H9 (cell line): Measurements from ENCODE around the gene SYDE2. TPM values are rescaled to one million over a fixed set of nuclear protein-coding genes. Genes with fewer than 3 reads are reported as not detected.
A peak's percentile ranks its signal among the peaks of the same experiment; 100 is the strongest.

Source experiments
- DNase-seq: peaks from one replicate; pipeline ENCODE4 v3.0.0-alpha.2; 2017
- H2AFZ ChIP-seq: one replicate; pipeline ENCODE4 v1.6.1; 2013; ENCODE audit warnings: mild to moderate bottlenecking, low read length, control low read depth, moderate library complexity
- H2AK5ac ChIP-seq: 2 replicates; pipeline ENCODE4 v1.6.1; 2013; ENCODE audit warnings: low read length, control low read depth, mixed read lengths; ENCODE audit not compliant: insufficient read length
- H2BK120ac ChIP-seq: one replicate; pipeline ENCODE4 v1.6.1; 2013; ENCODE audit warnings: low read depth, mild to moderate bottlenecking, low read length, control low read depth, inconsistent platforms; ENCODE audit not compliant: poor library complexity, severe bottlenecking
- H2BK12ac ChIP-seq: 2 replicates; pipeline ENCODE4 v1.6.1; 2013; ENCODE audit warnings: low read length, control low read depth, mixed read lengths, low read depth; ENCODE audit not compliant: insufficient read length
- H2BK15ac ChIP-seq: 2 replicates; pipeline ENCODE4 v1.6.1; 2013; ENCODE audit warnings: low read depth, low read length, control low read depth
- H2BK20ac ChIP-seq: one replicate; pipeline ENCODE4 v1.6.1; 2013; ENCODE audit warnings: low read depth, mild to moderate bottlenecking, low read length, control low read depth, inconsistent platforms; ENCODE audit not compliant: poor library complexity, severe bottlenecking
- H2BK5ac ChIP-seq: 2 replicates; pipeline ENCODE4 v1.6.1; 2013; ENCODE audit warnings: low read length, control low read depth, mixed read lengths; ENCODE audit not compliant: insufficient read length
- H3K14ac ChIP-seq: 2 replicates; pipeline ENCODE4 v1.6.1; 2013; ENCODE audit warnings: low read length, control low read depth; ENCODE audit not compliant: insufficient read depth
- H3K18ac ChIP-seq: 2 replicates; pipeline ENCODE4 v1.6.1; 2013; ENCODE audit warnings: low read depth, mild to moderate bottlenecking, mixed read lengths, low read length, control low read depth; ENCODE audit not compliant: insufficient read length
- H3K23ac ChIP-seq: 2 replicates; pipeline ENCODE4 v1.6.1; 2013; ENCODE audit warnings: low read length, control low read depth, mixed read lengths, low read depth; ENCODE audit not compliant: insufficient read length
- H3K23me2 ChIP-seq: 2 replicates; pipeline ENCODE4 v1.6.1; 2013; ENCODE audit warnings: low read depth, mild to moderate bottlenecking, mixed read lengths, low read length, control low read depth; ENCODE audit not compliant: insufficient read length, poor library complexity, severe bottlenecking
- H3K27ac ChIP-seq: 2 replicates; pipeline ENCODE4 v1.5.1; 2013; ENCODE audit warnings: low read length, control low read depth, mixed read lengths, low read depth; ENCODE audit not compliant: insufficient read length
- H3K27me3 ChIP-seq: 2 replicates; pipeline ENCODE4 v1.6.1; 2013; ENCODE audit warnings: low read length, control low read depth, inconsistent platforms; ENCODE audit not compliant: insufficient read depth
- H3K4ac ChIP-seq: 2 replicates; pipeline ENCODE4 v1.6.1; 2013; ENCODE audit warnings: low read depth, mild to moderate bottlenecking, control low read depth, inconsistent platforms, low read length, moderate library complexity
- H3K4me1 ChIP-seq: 2 replicates; pipeline ENCODE4 v1.6.1; 2013; ENCODE audit warnings: low read length, control low read depth, inconsistent platforms; ENCODE audit not compliant: insufficient read depth
- H3K4me2 ChIP-seq: 2 replicates; pipeline ENCODE4 v1.6.1; 2013; ENCODE audit warnings: low read length, control low read depth, mixed read lengths; ENCODE audit not compliant: insufficient read length, insufficient read depth
- H3K56ac ChIP-seq: 2 replicates; pipeline ENCODE4 v1.6.1; 2013; ENCODE audit warnings: low read depth, mild to moderate bottlenecking, mixed read lengths, low read length, control low read depth; ENCODE audit not compliant: insufficient read length
- H3K79me1 ChIP-seq: 2 replicates; pipeline ENCODE4 v1.6.1; 2013; ENCODE audit warnings: low read depth, mild to moderate bottlenecking, moderate library complexity, low read length, control low read depth, inconsistent platforms; ENCODE audit not compliant: insufficient read depth, poor library complexity, severe bottlenecking
- H3K79me2 ChIP-seq: 2 replicates; pipeline ENCODE4 v1.6.1; 2013; ENCODE audit warnings: low read length, control low read depth, inconsistent platforms; ENCODE audit not compliant: insufficient read depth
- H3K9ac ChIP-seq: 2 replicates; pipeline ENCODE4 v1.6.1; 2013; ENCODE audit warnings: low read length, control low read depth, mixed read lengths; ENCODE audit not compliant: insufficient read length; ENCODE audit errors: extremely low read depth
- H3K9me3 ChIP-seq: one replicate; pipeline ENCODE4 v1.6.1; 2013; ENCODE audit warnings: low read depth, low read length, inconsistent platforms; ENCODE audit not compliant: control insufficient read depth
- H3T11ph ChIP-seq: one replicate; pipeline ENCODE4 v1.6.1; 2013; ENCODE audit warnings: mild to moderate bottlenecking, low read length, control low read depth, inconsistent platforms
- H4K20me1 ChIP-seq: one replicate; pipeline ENCODE4 v1.6.1; 2013; ENCODE audit not compliant: control insufficient read depth, insufficient read length, insufficient read depth
- H4K5ac ChIP-seq: 2 replicates; pipeline ENCODE4 v1.6.1; 2013; ENCODE audit warnings: low read depth, mild to moderate bottlenecking, mixed read lengths, low read length, control low read depth; ENCODE audit not compliant: insufficient read length
- H4K8ac ChIP-seq: replicated peaks from 2 replicates; pipeline ENCODE4 v1.6.1; 2013; ENCODE audit warnings: low read length, control low read depth, mixed read lengths, low read depth; ENCODE audit not compliant: insufficient read length
- H4K91ac ChIP-seq: 2 replicates; pipeline ENCODE4 v1.6.1; 2013; ENCODE audit warnings: low read depth, mild to moderate bottlenecking, moderate library complexity, mixed read lengths, low read length, control low read depth; ENCODE audit not compliant: insufficient read length
- H3K27ac Mint-ChIP-seq, 3 experiments: 2 replicates in 2 of 3; 3 replicates in 1 of 3; pipeline ENCODE4 v1.8.0; 2020 to 2021; ENCODE audit warnings: mixed read lengths in 3 of 3, mild to moderate bottlenecking in 1 of 3, moderate library complexity in 1 of 3
- H3K27me3 Mint-ChIP-seq: 2 replicates; pipeline ENCODE4 v1.8.0; 2021; ENCODE audit warnings: low read depth, mild to moderate bottlenecking, moderate library complexity, mixed read lengths
- H3K36me3 Mint-ChIP-seq, 3 experiments: 2 replicates in 2 of 3; 3 replicates in 1 of 3; pipeline ENCODE4 v1.8.0; 2020 to 2021; ENCODE audit warnings: low read depth in 3 of 3, mixed read lengths in 3 of 3; ENCODE audit not compliant: insufficient read depth in 1 of 3
- H3K4me1 Mint-ChIP-seq, 2 experiments: 2 replicates each; pipeline ENCODE4 v1.8.0; 2020; ENCODE audit warnings: mixed read lengths in 2 of 2
- H3K4me3 Mint-ChIP-seq, 2 experiments: 2 replicates in 1 of 2; 3 replicates in 1 of 2; pipeline ENCODE4 v1.8.0; 2020 to 2021; ENCODE audit warnings: mild to moderate bottlenecking in 2 of 2, mixed read lengths in 2 of 2, moderate library complexity in 1 of 2
- H3K9me3 Mint-ChIP-seq, 2 experiments: 2 replicates in 1 of 2; 3 replicates in 1 of 2; pipeline ENCODE4 v1.8.0; 2020; ENCODE audit warnings: mild to moderate bottlenecking in 2 of 2, mixed read lengths in 2 of 2, moderate library complexity in 1 of 2
- CTCF ChIP-seq: fragments of 200-600 bp; sonication (generic); conservative IDR thresholded peaks from 3 replicates; pipeline ENCODE4 v1.8.0; 2021; ENCODE audit warnings: antibody characterized with exemption, mild to moderate bottlenecking
- WGBS: extraction: QIAGEN DNeasy Blood & Tissue Kit; methylation state at CpG from one replicate; pipeline ENCODE4 v1.1.7; 2013; ENCODE audit warnings: missing lambda C conversion rate, low lambda C conversion rate, mixed read lengths; ENCODE audit not compliant: insufficient read length; ENCODE audit errors: extremely low coverage; 5-methylcytosine and 5-hydroxymethylcytosine counted together
- total RNA-seq: library from RNA; stranded (reverse); gene quantifications from 2 replicates; pipeline ENCODE4 v1.2.1, GENCODE V29; 2021

The SYDE2 gene
- total RNA-seq, 1 experiment from 2014 or later: 12.4 TPM

- no peak overlapping the region for H3K4me2 ChIP-seq
- no peaks in the 10 kb centered on the region for H3K79me1 ChIP-seq
- H3T11ph ChIP-seq: no peak overlapping the region
- H4K5ac ChIP-seq: no peak overlapping the region
- no peaks in the 10 kb centered on the region for H3K27me3 ChIP-seq
- Mint-ChIP-seq H3K4me3 (no peak overlapping the region), H3K9me3 (no peaks in the 10 kb centered on the region), H3K36me3 (peaks cover 4 to 20% (median 14%) of the 10 kb centered on the region in 3 experiments), H3K27me3 (no peaks in the 10 kb centered on the region), H3K4me1 (no peaks in the 10 kb centered on the region), H3K27ac (0 out of 7 replicates have a peak overlapping the region, but pooled peaks of 1 of the 3 experiments have one; percentile 46)
- no peak overlapping the region for H2BK15ac ChIP-seq
- no peaks in the 10 kb centered on the region for H3K23me2 ChIP-seq
- no peak overlapping the region for H2BK20ac ChIP-seq
- no peak overlapping the region for H3K9ac ChIP-seq
- no peak overlapping the region for H2AK5ac ChIP-seq
- H2AFZ ChIP-seq: no peak overlapping the region
- no peaks in the 10 kb centered on the region for H4K20me1 ChIP-seq
- DNase-seq: no peak
- H2BK12ac ChIP-seq: no peak overlapping the region
- no peak overlapping the region for H3K27ac ChIP-seq
- no peak overlapping the region for H3K23ac ChIP-seq
- no CpG with 5 or more reads among the region's 2 CpGs for WGBS
- H3K4me1 ChIP-seq: no peaks in the 10 kb centered on the region
- TF ChIP-seq CTCF: no peak
- no peaks in the 10 kb centered on the region for H3K9me3 ChIP-seq
- H3K18ac ChIP-seq: no peak overlapping the region
- H3K56ac ChIP-seq: no peak overlapping the region
- no peak overlapping the region for H3K4ac ChIP-seq
- H3K14ac ChIP-seq: no peak overlapping the region
- no peak overlapping the region for H4K91ac ChIP-seq
- no peaks in the 10 kb centered on the region for H3K79me2 ChIP-seq
- no peak overlapping the region for H2BK5ac ChIP-seq
- H2BK120ac ChIP-seq: no peak overlapping the region
- no peak overlapping the region for H4K8ac ChIP-seq
Observed at GRCh38 chr1:85180869-85181268, 19.9 kb downstream of the SYDE2 start.
